ENCODE measurements around the gene CNKSR2. TPM values are rescaled to one million over a fixed set of nuclear protein-coding genes. Genes with fewer than 3 reads are reported as not detected.
A peak's percentile ranks its signal among the peaks of the same experiment; 100 is the strongest.

Gene CNKSR2
- total and polyA plus RNA-seq, 11 donors = 0.07 to 3.0 (median 0.47) TPM; not detected in 1

DNA sequence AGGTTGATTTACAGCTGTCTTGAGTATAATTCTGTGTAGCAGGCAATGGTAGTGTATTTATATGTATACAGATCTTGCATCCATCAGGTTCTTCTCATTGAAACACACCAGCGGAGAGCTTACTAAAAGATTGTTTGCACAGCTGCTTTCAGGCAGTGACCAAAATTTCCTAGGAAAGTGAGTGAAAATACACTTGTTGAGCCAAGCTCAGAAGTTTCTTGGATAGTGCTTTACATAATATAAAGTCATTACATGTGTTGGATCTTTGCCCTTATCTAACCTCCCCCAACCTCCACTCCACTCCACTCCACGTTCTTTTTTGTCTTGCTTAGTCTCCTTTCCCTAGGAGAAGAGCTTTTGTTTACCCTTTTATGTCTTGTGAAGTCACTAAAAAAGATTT, 34.1 kb downstream of the CNKSR2 start:
- intact Hi-C loops (cut with DNase I) = no loop called here
- WGBS, 4 donors = 25 to 47% (median 34%) methylated on average over 2 of the region's 2 CpGs

DNA sequence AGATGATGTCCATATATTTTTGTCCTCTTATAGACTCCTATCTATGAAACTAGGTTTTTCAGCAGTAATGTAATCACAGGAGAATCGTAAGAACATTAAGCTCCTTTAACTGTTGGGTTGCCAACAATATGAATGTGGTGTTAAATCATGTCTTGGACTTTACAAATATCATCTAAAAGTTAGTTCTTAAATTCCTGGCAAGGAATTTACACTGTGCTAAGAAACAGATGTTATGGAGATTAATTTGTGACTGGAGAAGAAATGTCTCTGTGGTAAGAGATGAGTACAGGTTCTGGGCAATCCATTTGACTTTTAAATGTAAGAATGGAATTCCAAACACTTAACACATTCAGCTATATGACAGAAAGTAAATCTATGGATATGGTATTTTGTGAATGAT, 34.6 kb downstream of the CNKSR2 start:
- no peaks in the 10 kb centered on the region for H3K9me3 ChIP-seq
- no peaks in the 10 kb centered on the region for H3K36me3 ChIP-seq
- no peaks in the 10 kb centered on the region for H3K27me3 ChIP-seq
- no peak overlapping the region for H3K4me3 ChIP-seq
- intact Hi-C loops (cut with DNase I) = no loop called here
- ATAC-seq (no peak), DNase-seq (no peak)
- no peak overlapping the region for H3K27ac ChIP-seq
- WGBS, 4 donors = 50 to 69% (median 62%) methylated on average over 1 of the region's 1 CpG
- no peaks in the 10 kb centered on the region for H3K4me1 ChIP-seq
- no peak for TF ChIP-seq POLR2A (IDR thresholded peaks at IDR 0.05)
- TF ChIP-seq, protein P1, sequence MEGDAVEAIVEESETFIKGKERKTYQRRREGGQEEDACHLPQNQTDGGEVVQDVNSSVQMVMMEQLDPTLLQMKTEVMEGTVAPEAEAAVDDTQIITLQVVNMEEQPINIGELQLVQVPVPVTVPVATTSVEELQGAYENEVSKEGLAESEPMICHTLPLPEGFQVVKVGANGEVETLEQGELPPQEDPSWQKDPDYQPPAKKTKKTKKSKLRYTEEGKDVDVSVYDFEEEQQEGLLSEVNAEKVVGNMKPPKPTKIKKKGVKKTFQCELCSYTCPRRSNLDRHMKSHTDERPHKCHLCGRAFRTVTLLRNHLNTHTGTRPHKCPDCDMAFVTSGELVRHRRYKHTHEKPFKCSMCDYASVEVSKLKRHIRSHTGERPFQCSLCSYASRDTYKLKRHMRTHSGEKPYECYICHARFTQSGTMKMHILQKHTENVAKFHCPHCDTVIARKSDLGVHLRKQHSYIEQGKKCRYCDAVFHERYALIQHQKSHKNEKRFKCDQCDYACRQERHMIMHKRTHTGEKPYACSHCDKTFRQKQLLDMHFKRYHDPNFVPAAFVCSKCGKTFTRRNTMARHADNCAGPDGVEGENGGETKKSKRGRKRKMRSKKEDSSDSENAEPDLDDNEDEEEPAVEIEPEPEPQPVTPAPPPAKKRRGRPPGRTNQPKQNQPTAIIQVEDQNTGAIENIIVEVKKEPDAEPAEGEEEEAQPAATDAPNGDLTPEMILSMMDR (IDR thresholded peaks at IDR 0.05) = no peak

More for the DNA sequence above, 34.1 kb downstream of the CNKSR2 start:
- Histone ChIP-seq H3K4me1 (no peaks in the 10 kb centered on the region), H3K4me3 (no peak overlapping the region), H3K9me3 (no peaks in the 10 kb centered on the region), H3K27me3 (no peaks in the 10 kb centered on the region), H3K36me3 (no peaks in the 10 kb centered on the region), H3K27ac (no peak overlapping the region)
- TF ChIP-seq, protein P1 (IDR thresholded peaks at IDR 0.05) = no peak
- ATAC-seq (peak in 1 of 4 donors; percentile 44), DNase-seq (no peak)

DNA sequence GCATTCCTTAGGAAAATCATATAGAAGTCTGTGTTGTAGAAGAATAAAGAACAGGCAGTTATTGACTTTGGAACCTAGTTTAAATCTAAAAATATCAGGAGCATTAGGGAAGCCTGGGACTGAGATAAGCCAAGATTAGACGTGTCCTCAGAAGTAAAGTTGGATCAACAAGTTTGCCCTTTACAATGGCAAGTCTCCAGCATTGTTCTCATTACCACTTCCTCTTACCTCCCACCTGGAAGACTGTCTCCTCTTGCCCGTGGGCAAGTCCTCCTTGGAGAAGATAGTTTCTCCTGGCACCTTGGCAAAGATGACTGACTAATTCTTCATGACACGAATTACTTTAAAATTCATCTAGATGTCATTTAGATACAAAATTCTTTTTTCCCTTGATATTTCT, 37.8 kb downstream of the CNKSR2 start:
- ATAC-seq = no peak
- H3K4me3 ChIP-seq = no peak overlapping the region

DNA sequence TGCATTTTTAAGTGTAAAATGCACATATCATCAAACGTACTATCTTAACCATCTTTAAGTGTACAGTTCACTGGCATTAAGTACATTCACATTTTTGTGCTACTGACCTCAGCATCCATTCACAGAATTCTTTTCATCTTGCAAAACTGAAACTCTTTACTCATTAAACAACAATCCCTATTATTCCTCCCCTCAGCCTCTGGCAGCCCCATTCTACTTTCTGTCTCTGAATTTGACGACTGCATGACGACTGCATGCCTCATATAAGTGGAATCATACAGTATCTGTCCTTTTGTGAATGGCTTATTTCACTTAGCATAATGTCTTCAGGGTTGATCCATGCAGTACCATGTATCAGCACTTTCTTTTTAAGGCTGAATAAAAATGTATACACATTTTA, 38.7 kb downstream of the CNKSR2 start:
- no peak overlapping the region for H3K27ac ChIP-seq
- H3K36me3 ChIP-seq = no peaks in the 10 kb centered on the region
- no peaks in the 10 kb centered on the region for H3K4me1 ChIP-seq
- TF ChIP-seq, protein P1 (IDR thresholded peaks at IDR 0.05) = no peak
- no peak for TF ChIP-seq POLR2A (IDR thresholded peaks at IDR 0.05)
- WGBS, 4 donors = 43 to 71% (median 57%) methylated on average over 3 of the region's 3 CpGs
- intact Hi-C loops (cut with DNase I) = no loop called here
- no peak overlapping the region for H3K4me3 ChIP-seq
- no peak for ATAC-seq
- H3K9me3 ChIP-seq = peaks cover 0 to 3% (median 0%) of the 10 kb centered on the region in 12 donors
- H3K27me3 ChIP-seq = no peaks in the 10 kb centered on the region
- no peak for DNase-seq

More for the DNA sequence above, 37.8 kb downstream of the CNKSR2 start:
- no peaks in the 10 kb centered on the region for H3K27me3 ChIP-seq
- no peaks in the 10 kb centered on the region for H3K9me3 ChIP-seq
- intact Hi-C loops (cut with DNase I) = no loop called here
- TF ChIP-seq, protein P1 (IDR thresholded peaks at IDR 0.05) = no peak
- no peak for TF ChIP-seq POLR2A (IDR thresholded peaks at IDR 0.05)
- no peak for DNase-seq
- no peak overlapping the region for H3K27ac ChIP-seq
- H3K36me3 ChIP-seq = no peaks in the 10 kb centered on the region
- no peaks in the 10 kb centered on the region for H3K4me1 ChIP-seq
- WGBS, 4 donors = 20 to 37% (median 26%) methylated on average over 3 of the region's 3 CpGs
